GM23338 (cell line): ENCODE results near the gene ARHGAP1. TPM values are rescaled to one million over a fixed set of nuclear protein-coding genes. Genes with fewer than 3 reads are reported as not detected.

Source experiments
- ATAC-seq: fragments of 200-7000 bp; cut with Tn5 transposase; 3 replicates; pipeline ENCODE4 v1.9.1; 2020
- DNase-seq: peaks from one replicate; pipeline ENCODE4 v3.0.0-alpha.2; 2015; ENCODE audit warnings: low spot score
- H2AFZ ChIP-seq: fragments of 200-600 bp; sonication (generic); 2 replicates; pipeline ENCODE4 v1.8.0; 2016; ENCODE audit warnings: antibody characterized with exemption, mild to moderate bottlenecking, moderate library complexity
- H3F3A ChIP-seq: fragments of 200-600 bp; sonication (generic); replicated peaks from 2 replicates; pipeline ENCODE4 v1.8.0; 2017; ENCODE audit warnings: antibody characterized with exemption, mixed run types, low read depth
- H3K27ac ChIP-seq: fragments of 200-600 bp; sonication (generic); 2 replicates; pipeline ENCODE4 v1.6.1; 2016; ENCODE audit warnings: low read depth
- H3K27me3 ChIP-seq: fragments of 200-600 bp; sonication (generic); 2 replicates; pipeline ENCODE4 v1.8.0; 2016; ENCODE audit warnings: mild to moderate bottlenecking, mixed run types, moderate library complexity; ENCODE audit not compliant: insufficient read depth
- H3K36me3 ChIP-seq: fragments of 200-600 bp; sonication (generic); 2 replicates; pipeline ENCODE4 v1.8.0; 2016; ENCODE audit warnings: mild to moderate bottlenecking; ENCODE audit not compliant: insufficient read depth
- H3K4me1 ChIP-seq: fragments of 200-600 bp; sonication (generic); 2 replicates; pipeline ENCODE4 v1.8.0; 2016; ENCODE audit warnings: mild to moderate bottlenecking, moderate library complexity; ENCODE audit not compliant: insufficient read depth
- H3K4me2 ChIP-seq: fragments of 200-600 bp; sonication (generic); 2 replicates; pipeline ENCODE4 v1.7.1; 2017; ENCODE audit warnings: mixed run types
- H3K4me3 ChIP-seq: fragments of 200-600 bp; sonication (generic); 2 replicates; pipeline ENCODE4 v1.6.1; 2016; ENCODE audit warnings: mixed run types
- H3K79me2 ChIP-seq: fragments of 200-600 bp; sonication (generic); replicated peaks from 2 replicates; pipeline ENCODE4 v1.8.0; 2017; ENCODE audit warnings: mild to moderate bottlenecking; ENCODE audit not compliant: insufficient read depth
- H3K9me2 ChIP-seq: fragments of 200-600 bp; sonication (generic); 2 replicates; pipeline ENCODE4 v1.8.0; 2017; ENCODE audit not compliant: insufficient read depth
- H4K20me1 ChIP-seq: fragments of 200-600 bp; sonication (generic); replicated peaks from 2 replicates; pipeline ENCODE4 v1.8.0; 2017; ENCODE audit warnings: mild to moderate bottlenecking; ENCODE audit not compliant: insufficient read depth
- H3K27ac Mint-ChIP-seq: 2 replicates; pipeline ENCODE4 v1.8.0; 2020; ENCODE audit warnings: inconsistent platforms, mild to moderate bottlenecking, moderate library complexity, mixed read lengths
- H3K27me3 Mint-ChIP-seq: 3 replicates; pipeline ENCODE4 v1.8.0; 2022; ENCODE audit warnings: low read depth, mild to moderate bottlenecking, moderate library complexity, mixed read lengths, inconsistent platforms; ENCODE audit not compliant: insufficient read depth, poor library complexity
- H3K36me3 Mint-ChIP-seq: 3 replicates; pipeline ENCODE4 v1.8.0; 2021; ENCODE audit warnings: low read depth, mild to moderate bottlenecking, inconsistent platforms, moderate library complexity, mixed read lengths
- H3K4me1 Mint-ChIP-seq: 3 replicates; pipeline ENCODE4 v1.8.0; 2020; ENCODE audit warnings: mild to moderate bottlenecking, inconsistent platforms, mixed read lengths
- H3K4me3 Mint-ChIP-seq: 3 replicates; pipeline ENCODE4 v1.8.0; 2021; ENCODE audit warnings: moderate library complexity, mild to moderate bottlenecking, inconsistent platforms, mixed read lengths
- H3K9me3 Mint-ChIP-seq: 3 replicates; pipeline ENCODE4 v1.8.0; 2020; ENCODE audit warnings: moderate library complexity, mild to moderate bottlenecking, inconsistent platforms, mixed read lengths
- CREB1 ChIP-seq: fragments of 250-450 bp; sonication (Bioruptor Pico); IDR thresholded peaks from 2 replicates; pipeline ENCODE4 v1.5.0; 2020; ENCODE audit warnings: low read depth, mild to moderate bottlenecking, moderate library complexity
- EZH2 ChIP-seq: fragments of 200-600 bp; sonication (generic); IDR thresholded peaks from one replicate; pipeline ENCODE4 v1.8.0; 2017; ENCODE audit warnings: antibody characterized with exemption, mild to moderate bottlenecking, low read depth; ENCODE audit not compliant: unreplicated experiment
- EZH2phosphoT487 ChIP-seq: fragments of 200-600 bp; sonication (generic); IDR thresholded peaks from one replicate; pipeline ENCODE4 v1.8.1; 2018; ENCODE audit warnings: antibody characterized with exemption; ENCODE audit not compliant: unreplicated experiment
- JUNB ChIP-seq: IDR thresholded peaks from one replicate; pipeline ENCODE4 v1.6.1; 2016; ENCODE audit warnings: antibody characterized with exemption; ENCODE audit not compliant: unreplicated experiment
- NANOG ChIP-seq: IDR thresholded peaks from 2 replicates; pipeline ENCODE4 v1.6.1; 2016; ENCODE audit warnings: antibody characterized with exemption, borderline replicate concordance
- POLR2AphosphoS5 ChIP-seq: IDR thresholded peaks from 2 replicates; pipeline ENCODE4 v1.6.1; 2016; ENCODE audit warnings: antibody characterized with exemption, low read depth
- STAT1 ChIP-seq: IDR thresholded peaks from one replicate; pipeline ENCODE4 v1.6.1; 2016; ENCODE audit warnings: antibody characterized with exemption; ENCODE audit not compliant: unreplicated experiment
- ZNF114 ChIP-seq: fragments of 250-450 bp; sonication (Bioruptor Pico); IDR thresholded peaks from 2 replicates; pipeline ENCODE4 v1.5.0; 2020; ENCODE audit warnings: mild to moderate bottlenecking, moderate library complexity
- ZNF331 ChIP-seq: fragments of 250-450 bp; sonication (Bioruptor Pico); IDR thresholded peaks from 2 replicates; pipeline ENCODE4 v1.5.0; 2020; ENCODE audit warnings: low read depth, mild to moderate bottlenecking, moderate library complexity
- polyA plus RNA-seq: library from polyadenylated mRNA; unstranded; fragments of >200 nt; fragmentation: Nextera tagmentation; extraction: Ambion mirVana; gene quantifications from 2 replicates; pipeline ENCODE4 v1.2.1, GENCODE V29; 2016
- total RNA-seq: library from RNA; depleted of rRNA; stranded (reverse); fragments of >200 nt; shearing (Covaris generic); gene quantifications from 2 replicates; pipeline ENCODE4 v1.2.3, GENCODE V29; 2014
- TF ChIP-seq, protein P1 (sequence below): fragments of 250-450 bp; sonication (Bioruptor Pico); IDR thresholded peaks from 2 replicates; pipeline ENCODE4 v1.5.0; 2020; ENCODE audit warnings: mild to moderate bottlenecking, moderate library complexity
- TF ChIP-seq, protein P2 (sequence below), 2 experiments: fragments of 200-600 bp in 1 of 2; sonication (generic) in 1 of 2; conservative IDR thresholded peaks; 2 replicates each; pipeline versions ENCODE4 v1.5.1 to v1.6.1; 2016 to 2017; ENCODE audit warnings: antibody characterized with exemption in 2 of 2, low read depth in 2 of 2, mild to moderate bottlenecking in 2 of 2, moderate library complexity in 1 of 2
- TF ChIP-seq, protein P3 (sequence below): IDR thresholded peaks from one replicate; pipeline ENCODE4 v1.6.1; 2018; ENCODE audit warnings: antibody characterized with exemption; ENCODE audit not compliant: unreplicated experiment
- TF ChIP-seq, protein P4 (sequence below): IDR thresholded peaks from 2 replicates; pipeline ENCODE4 v1.6.1; 2016; ENCODE audit warnings: antibody characterized with exemption

Gene ARHGAP1
- total and polyA plus RNA-seq, 2 experiments from 2014 or later: 23.4 to 38.1 TPM

DNA sequence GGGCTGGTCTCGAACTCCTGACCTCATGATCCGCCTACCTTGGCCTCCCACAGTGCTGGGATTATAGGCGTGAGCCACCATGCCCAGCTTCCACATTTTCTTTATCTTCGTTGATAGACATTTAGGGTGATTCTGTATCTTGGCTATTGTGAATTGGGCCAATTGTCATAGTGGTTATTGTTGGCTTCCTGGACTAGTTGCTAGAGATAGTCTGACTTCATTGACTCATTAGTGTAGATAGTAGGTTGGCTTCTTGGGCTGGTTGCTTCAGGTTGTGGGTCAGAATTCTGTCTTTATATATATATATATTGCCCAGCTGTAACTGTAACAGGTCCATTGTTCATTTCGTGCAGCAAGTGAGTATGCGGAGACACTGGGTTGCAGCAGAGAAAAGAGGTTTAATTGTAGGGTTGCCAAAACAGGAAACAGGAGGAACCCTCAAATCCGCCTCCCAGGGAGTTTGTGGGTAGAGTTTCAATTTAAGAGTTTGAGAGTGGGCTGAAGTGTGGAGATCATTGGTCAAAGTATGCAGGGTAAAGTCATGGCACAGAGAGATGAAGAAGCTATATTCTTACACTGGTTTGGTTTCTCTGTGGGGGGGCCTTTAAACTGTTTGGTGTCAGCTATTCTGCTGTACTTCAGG, 61.1 kb downstream of the ARHGAP1 start:
- Mint-ChIP-seq H3K27ac (no peak overlapping the region), H3K4me1 (no peaks in the 10 kb centered on the region), H3K36me3 (peaks cover 22% of the 10 kb centered on the region; the same call in 2 of the 3 replicates), H3K27me3 (peaks cover 2% of the 10 kb centered on the region), H3K9me3 (no peaks in the 10 kb centered on the region; the same call in 2 of the 3 replicates), H3K4me3 (no peak overlapping the region)
- no peak overlapping the region for H3K4me2 ChIP-seq
- H3F3A ChIP-seq: no peaks in the 10 kb centered on the region
- H4K20me1 ChIP-seq: peaks cover 4% of the 10 kb centered on the region; the same call in 1 of the 2 replicates
- no peak overlapping the region for H3K4me3 ChIP-seq
- H3K79me2 ChIP-seq: 0 out of 2 replicates have a peak, but pooled peaks cover 4% of the 10 kb centered on the region
- no peak overlapping the region for H2AFZ ChIP-seq
- H3K27ac ChIP-seq: no peak overlapping the region
- ATAC-seq (no peak), DNase-seq (no peak)
- no peaks in the 10 kb centered on the region for H3K4me1 ChIP-seq
- no peaks in the 10 kb centered on the region for H3K27me3 ChIP-seq
- no peak for TF ChIP-seq CREB1 (CRISPR knock-in tag)
- no peak for TF ChIP-seq EZH2
- TF ChIP-seq, protein P1, sequence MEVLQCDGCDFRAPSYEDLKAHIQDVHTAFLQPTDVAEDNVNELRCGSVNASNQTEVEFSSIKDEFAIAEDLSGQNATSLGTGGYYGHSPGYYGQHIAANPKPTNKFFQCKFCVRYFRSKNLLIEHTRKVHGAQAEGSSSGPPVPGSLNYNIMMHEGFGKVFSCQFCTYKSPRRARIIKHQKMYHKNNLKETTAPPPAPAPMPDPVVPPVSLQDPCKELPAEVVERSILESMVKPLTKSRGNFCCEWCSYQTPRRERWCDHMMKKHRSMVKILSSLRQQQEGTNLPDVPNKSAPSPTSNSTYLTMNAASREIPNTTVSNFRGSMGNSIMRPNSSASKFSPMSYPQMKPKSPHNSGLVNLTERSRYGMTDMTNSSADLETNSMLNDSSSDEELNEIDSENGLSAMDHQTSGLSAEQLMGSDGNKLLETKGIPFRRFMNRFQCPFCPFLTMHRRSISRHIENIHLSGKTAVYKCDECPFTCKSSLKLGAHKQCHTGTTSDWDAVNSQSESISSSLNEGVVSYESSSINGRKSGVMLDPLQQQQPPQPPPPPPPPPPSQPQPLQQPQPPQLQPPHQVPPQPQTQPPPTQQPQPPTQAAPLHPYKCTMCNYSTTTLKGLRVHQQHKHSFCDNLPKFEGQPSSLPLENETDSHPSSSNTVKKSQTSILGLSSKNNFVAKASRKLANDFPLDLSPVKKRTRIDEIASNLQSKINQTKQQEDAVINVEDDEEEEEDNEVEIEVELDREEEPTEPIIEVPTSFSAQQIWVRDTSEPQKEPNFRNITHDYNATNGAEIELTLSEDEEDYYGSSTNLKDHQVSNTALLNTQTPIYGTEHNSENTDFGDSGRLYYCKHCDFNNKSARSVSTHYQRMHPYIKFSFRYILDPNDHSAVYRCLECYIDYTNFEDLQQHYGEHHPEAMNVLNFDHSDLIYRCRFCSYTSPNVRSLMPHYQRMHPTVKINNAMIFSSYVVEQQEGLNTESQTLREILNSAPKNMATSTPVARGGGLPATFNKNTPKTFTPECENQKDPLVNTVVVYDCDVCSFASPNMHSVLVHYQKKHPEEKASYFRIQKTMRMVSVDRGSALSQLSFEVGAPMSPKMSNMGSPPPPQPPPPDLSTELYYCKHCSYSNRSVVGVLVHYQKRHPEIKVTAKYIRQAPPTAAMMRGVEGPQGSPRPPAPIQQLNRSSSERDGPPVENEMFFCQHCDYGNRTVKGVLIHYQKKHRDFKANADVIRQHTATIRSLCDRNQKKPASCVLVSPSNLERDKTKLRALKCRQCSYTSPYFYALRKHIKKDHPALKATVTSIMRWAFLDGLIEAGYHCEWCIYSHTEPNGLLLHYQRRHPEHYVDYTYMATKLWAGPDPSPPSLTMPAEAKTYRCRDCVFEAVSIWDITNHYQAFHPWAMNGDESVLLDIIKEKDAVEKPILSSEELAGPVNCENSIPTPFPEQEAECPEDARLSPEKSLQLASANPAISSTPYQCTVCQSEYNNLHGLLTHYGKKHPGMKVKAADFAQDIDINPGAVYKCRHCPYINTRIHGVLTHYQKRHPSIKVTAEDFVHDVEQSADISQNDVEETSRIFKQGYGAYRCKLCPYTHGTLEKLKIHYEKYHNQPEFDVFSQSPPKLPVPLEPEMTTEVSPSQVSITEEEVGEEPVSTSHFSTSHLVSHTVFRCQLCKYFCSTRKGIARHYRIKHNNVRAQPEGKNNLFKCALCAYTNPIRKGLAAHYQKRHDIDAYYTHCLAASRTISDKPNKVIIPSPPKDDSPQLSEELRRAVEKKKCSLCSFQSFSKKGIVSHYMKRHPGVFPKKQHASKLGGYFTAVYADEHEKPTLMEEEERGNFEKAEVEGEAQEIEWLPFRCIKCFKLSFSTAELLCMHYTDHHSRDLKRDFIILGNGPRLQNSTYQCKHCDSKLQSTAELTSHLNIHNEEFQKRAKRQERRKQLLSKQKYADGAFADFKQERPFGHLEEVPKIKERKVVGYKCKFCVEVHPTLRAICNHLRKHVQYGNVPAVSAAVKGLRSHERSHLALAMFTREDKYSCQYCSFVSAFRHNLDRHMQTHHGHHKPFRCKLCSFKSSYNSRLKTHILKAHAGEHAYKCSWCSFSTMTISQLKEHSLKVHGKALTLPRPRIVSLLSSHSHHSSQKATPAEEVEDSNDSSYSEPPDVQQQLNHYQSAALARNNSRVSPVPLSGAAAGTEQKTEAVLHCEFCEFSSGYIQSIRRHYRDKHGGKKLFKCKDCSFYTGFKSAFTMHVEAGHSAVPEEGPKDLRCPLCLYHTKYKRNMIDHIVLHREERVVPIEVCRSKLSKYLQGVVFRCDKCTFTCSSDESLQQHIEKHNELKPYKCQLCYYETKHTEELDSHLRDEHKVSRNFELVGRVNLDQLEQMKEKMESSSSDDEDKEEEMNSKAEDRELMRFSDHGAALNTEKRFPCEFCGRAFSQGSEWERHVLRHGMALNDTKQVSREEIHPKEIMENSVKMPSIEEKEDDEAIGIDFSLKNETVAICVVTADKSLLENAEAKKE: no peak
- TF ChIP-seq EZH2phosphoT487: no peak
- no peak for TF ChIP-seq POLR2AphosphoS5
- no peak for TF ChIP-seq NANOG
- TF ChIP-seq, protein P2, sequence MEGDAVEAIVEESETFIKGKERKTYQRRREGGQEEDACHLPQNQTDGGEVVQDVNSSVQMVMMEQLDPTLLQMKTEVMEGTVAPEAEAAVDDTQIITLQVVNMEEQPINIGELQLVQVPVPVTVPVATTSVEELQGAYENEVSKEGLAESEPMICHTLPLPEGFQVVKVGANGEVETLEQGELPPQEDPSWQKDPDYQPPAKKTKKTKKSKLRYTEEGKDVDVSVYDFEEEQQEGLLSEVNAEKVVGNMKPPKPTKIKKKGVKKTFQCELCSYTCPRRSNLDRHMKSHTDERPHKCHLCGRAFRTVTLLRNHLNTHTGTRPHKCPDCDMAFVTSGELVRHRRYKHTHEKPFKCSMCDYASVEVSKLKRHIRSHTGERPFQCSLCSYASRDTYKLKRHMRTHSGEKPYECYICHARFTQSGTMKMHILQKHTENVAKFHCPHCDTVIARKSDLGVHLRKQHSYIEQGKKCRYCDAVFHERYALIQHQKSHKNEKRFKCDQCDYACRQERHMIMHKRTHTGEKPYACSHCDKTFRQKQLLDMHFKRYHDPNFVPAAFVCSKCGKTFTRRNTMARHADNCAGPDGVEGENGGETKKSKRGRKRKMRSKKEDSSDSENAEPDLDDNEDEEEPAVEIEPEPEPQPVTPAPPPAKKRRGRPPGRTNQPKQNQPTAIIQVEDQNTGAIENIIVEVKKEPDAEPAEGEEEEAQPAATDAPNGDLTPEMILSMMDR (conservative IDR thresholded peaks at IDR 0.05; ENCODE audit: low read depth in 2 of 2): no peak
- no peak for TF ChIP-seq STAT1
- TF ChIP-seq ZNF114 (CRISPR knock-in tag): no peak
- no peak for TF ChIP-seq JUNB
- TF ChIP-seq, protein P3, sequence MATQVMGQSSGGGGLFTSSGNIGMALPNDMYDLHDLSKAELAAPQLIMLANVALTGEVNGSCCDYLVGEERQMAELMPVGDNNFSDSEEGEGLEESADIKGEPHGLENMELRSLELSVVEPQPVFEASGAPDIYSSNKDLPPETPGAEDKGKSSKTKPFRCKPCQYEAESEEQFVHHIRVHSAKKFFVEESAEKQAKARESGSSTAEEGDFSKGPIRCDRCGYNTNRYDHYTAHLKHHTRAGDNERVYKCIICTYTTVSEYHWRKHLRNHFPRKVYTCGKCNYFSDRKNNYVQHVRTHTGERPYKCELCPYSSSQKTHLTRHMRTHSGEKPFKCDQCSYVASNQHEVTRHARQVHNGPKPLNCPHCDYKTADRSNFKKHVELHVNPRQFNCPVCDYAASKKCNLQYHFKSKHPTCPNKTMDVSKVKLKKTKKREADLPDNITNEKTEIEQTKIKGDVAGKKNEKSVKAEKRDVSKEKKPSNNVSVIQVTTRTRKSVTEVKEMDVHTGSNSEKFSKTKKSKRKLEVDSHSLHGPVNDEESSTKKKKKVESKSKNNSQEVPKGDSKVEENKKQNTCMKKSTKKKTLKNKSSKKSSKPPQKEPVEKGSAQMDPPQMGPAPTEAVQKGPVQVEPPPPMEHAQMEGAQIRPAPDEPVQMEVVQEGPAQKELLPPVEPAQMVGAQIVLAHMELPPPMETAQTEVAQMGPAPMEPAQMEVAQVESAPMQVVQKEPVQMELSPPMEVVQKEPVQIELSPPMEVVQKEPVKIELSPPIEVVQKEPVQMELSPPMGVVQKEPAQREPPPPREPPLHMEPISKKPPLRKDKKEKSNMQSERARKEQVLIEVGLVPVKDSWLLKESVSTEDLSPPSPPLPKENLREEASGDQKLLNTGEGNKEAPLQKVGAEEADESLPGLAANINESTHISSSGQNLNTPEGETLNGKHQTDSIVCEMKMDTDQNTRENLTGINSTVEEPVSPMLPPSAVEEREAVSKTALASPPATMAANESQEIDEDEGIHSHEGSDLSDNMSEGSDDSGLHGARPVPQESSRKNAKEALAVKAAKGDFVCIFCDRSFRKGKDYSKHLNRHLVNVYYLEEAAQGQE: no peak
- no peak for TF ChIP-seq ZNF331 (CRISPR knock-in tag)
- TF ChIP-seq, protein P4, sequence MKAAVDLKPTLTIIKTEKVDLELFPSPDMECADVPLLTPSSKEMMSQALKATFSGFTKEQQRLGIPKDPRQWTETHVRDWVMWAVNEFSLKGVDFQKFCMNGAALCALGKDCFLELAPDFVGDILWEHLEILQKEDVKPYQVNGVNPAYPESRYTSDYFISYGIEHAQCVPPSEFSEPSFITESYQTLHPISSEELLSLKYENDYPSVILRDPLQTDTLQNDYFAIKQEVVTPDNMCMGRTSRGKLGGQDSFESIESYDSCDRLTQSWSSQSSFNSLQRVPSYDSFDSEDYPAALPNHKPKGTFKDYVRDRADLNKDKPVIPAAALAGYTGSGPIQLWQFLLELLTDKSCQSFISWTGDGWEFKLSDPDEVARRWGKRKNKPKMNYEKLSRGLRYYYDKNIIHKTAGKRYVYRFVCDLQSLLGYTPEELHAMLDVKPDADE: no peak
- 0 out of 2 replicates have a peak, but pooled peaks cover 7% of the 10 kb centered on the region for H3K9me2 ChIP-seq
- H3K36me3 ChIP-seq: no peaks in the 10 kb centered on the region; the same call in 1 of the 2 replicates
